GM23338 (cell line): ENCODE measurements around the gene RIMS1. TPM values are rescaled to one million over a fixed set of nuclear protein-coding genes. Genes with fewer than 3 reads are reported as not detected.

ENCODE experiments used
- ATAC-seq: fragments of 200-7000 bp; cut with Tn5 transposase; 3 replicates; pipeline ENCODE4 v1.9.1; 2020
- DNase-seq: peaks from one replicate; pipeline ENCODE4 v3.0.0-alpha.2; 2015; ENCODE audit warnings: low spot score
- H2AFZ ChIP-seq: fragments of 200-600 bp; sonication (generic); 2 replicates; pipeline ENCODE4 v1.8.0; 2016; ENCODE audit warnings: antibody characterized with exemption, mild to moderate bottlenecking, moderate library complexity
- H3F3A ChIP-seq: fragments of 200-600 bp; sonication (generic); replicated peaks from 2 replicates; pipeline ENCODE4 v1.8.0; 2017; ENCODE audit warnings: antibody characterized with exemption, mixed run types, low read depth
- H3K27ac ChIP-seq: fragments of 200-600 bp; sonication (generic); 2 replicates; pipeline ENCODE4 v1.6.1; 2016; ENCODE audit warnings: low read depth
- H3K27me3 ChIP-seq: fragments of 200-600 bp; sonication (generic); 2 replicates; pipeline ENCODE4 v1.8.0; 2016; ENCODE audit warnings: mild to moderate bottlenecking, mixed run types, moderate library complexity; ENCODE audit not compliant: insufficient read depth
- H3K36me3 ChIP-seq: fragments of 200-600 bp; sonication (generic); 2 replicates; pipeline ENCODE4 v1.8.0; 2016; ENCODE audit warnings: mild to moderate bottlenecking; ENCODE audit not compliant: insufficient read depth
- H3K4me1 ChIP-seq: fragments of 200-600 bp; sonication (generic); 2 replicates; pipeline ENCODE4 v1.8.0; 2016; ENCODE audit warnings: mild to moderate bottlenecking, moderate library complexity; ENCODE audit not compliant: insufficient read depth
- H3K4me2 ChIP-seq: fragments of 200-600 bp; sonication (generic); 2 replicates; pipeline ENCODE4 v1.7.1; 2017; ENCODE audit warnings: mixed run types
- H3K4me3 ChIP-seq: fragments of 200-600 bp; sonication (generic); 2 replicates; pipeline ENCODE4 v1.6.1; 2016; ENCODE audit warnings: mixed run types
- H3K79me2 ChIP-seq: fragments of 200-600 bp; sonication (generic); replicated peaks from 2 replicates; pipeline ENCODE4 v1.8.0; 2017; ENCODE audit warnings: mild to moderate bottlenecking; ENCODE audit not compliant: insufficient read depth
- H3K9me2 ChIP-seq: fragments of 200-600 bp; sonication (generic); 2 replicates; pipeline ENCODE4 v1.8.0; 2017; ENCODE audit not compliant: insufficient read depth
- H4K20me1 ChIP-seq: fragments of 200-600 bp; sonication (generic); replicated peaks from 2 replicates; pipeline ENCODE4 v1.8.0; 2017; ENCODE audit warnings: mild to moderate bottlenecking; ENCODE audit not compliant: insufficient read depth
- H3K27ac Mint-ChIP-seq: 2 replicates; pipeline ENCODE4 v1.8.0; 2020; ENCODE audit warnings: inconsistent platforms, mild to moderate bottlenecking, moderate library complexity, mixed read lengths
- H3K27me3 Mint-ChIP-seq: 3 replicates; pipeline ENCODE4 v1.8.0; 2022; ENCODE audit warnings: low read depth, mild to moderate bottlenecking, moderate library complexity, mixed read lengths, inconsistent platforms; ENCODE audit not compliant: insufficient read depth, poor library complexity
- H3K36me3 Mint-ChIP-seq: 3 replicates; pipeline ENCODE4 v1.8.0; 2021; ENCODE audit warnings: low read depth, mild to moderate bottlenecking, inconsistent platforms, moderate library complexity, mixed read lengths
- H3K4me1 Mint-ChIP-seq: 3 replicates; pipeline ENCODE4 v1.8.0; 2020; ENCODE audit warnings: mild to moderate bottlenecking, inconsistent platforms, mixed read lengths
- H3K4me3 Mint-ChIP-seq: 3 replicates; pipeline ENCODE4 v1.8.0; 2021; ENCODE audit warnings: moderate library complexity, mild to moderate bottlenecking, inconsistent platforms, mixed read lengths
- H3K9me3 Mint-ChIP-seq: 3 replicates; pipeline ENCODE4 v1.8.0; 2020; ENCODE audit warnings: moderate library complexity, mild to moderate bottlenecking, inconsistent platforms, mixed read lengths
- CREB1 ChIP-seq: fragments of 250-450 bp; sonication (Bioruptor Pico); IDR thresholded peaks from 2 replicates; pipeline ENCODE4 v1.5.0; 2020; ENCODE audit warnings: low read depth, mild to moderate bottlenecking, moderate library complexity
- CTCF ChIP-seq, 2 experiments: fragments of 200-600 bp in 1 of 2; sonication (generic) in 1 of 2; conservative IDR thresholded peaks; 2 replicates each; pipeline versions ENCODE4 v1.5.1 to v1.6.1; 2016 to 2017; ENCODE audit warnings: antibody characterized with exemption in 2 of 2, low read depth in 2 of 2, mild to moderate bottlenecking in 2 of 2, moderate library complexity in 1 of 2
- ETS1 ChIP-seq: IDR thresholded peaks from 2 replicates; pipeline ENCODE4 v1.6.1; 2016; ENCODE audit warnings: antibody characterized with exemption
- EZH2 ChIP-seq: fragments of 200-600 bp; sonication (generic); IDR thresholded peaks from one replicate; pipeline ENCODE4 v1.8.0; 2017; ENCODE audit warnings: antibody characterized with exemption, mild to moderate bottlenecking, low read depth; ENCODE audit not compliant: unreplicated experiment
- NANOG ChIP-seq: IDR thresholded peaks from 2 replicates; pipeline ENCODE4 v1.6.1; 2016; ENCODE audit warnings: antibody characterized with exemption, borderline replicate concordance
- POLR2AphosphoS5 ChIP-seq: IDR thresholded peaks from 2 replicates; pipeline ENCODE4 v1.6.1; 2016; ENCODE audit warnings: antibody characterized with exemption, low read depth
- STAT1 ChIP-seq: IDR thresholded peaks from one replicate; pipeline ENCODE4 v1.6.1; 2016; ENCODE audit warnings: antibody characterized with exemption; ENCODE audit not compliant: unreplicated experiment
- ZNF114 ChIP-seq: fragments of 250-450 bp; sonication (Bioruptor Pico); IDR thresholded peaks from 2 replicates; pipeline ENCODE4 v1.5.0; 2020; ENCODE audit warnings: mild to moderate bottlenecking, moderate library complexity
- ZNF331 ChIP-seq: fragments of 250-450 bp; sonication (Bioruptor Pico); IDR thresholded peaks from 2 replicates; pipeline ENCODE4 v1.5.0; 2020; ENCODE audit warnings: low read depth, mild to moderate bottlenecking, moderate library complexity
- ZNF462 ChIP-seq: fragments of 250-450 bp; sonication (Bioruptor Pico); IDR thresholded peaks from 2 replicates; pipeline ENCODE4 v1.5.0; 2020; ENCODE audit warnings: mild to moderate bottlenecking, moderate library complexity
- polyA plus RNA-seq: library from polyadenylated mRNA; unstranded; fragments of >200 nt; fragmentation: Nextera tagmentation; extraction: Ambion mirVana; gene quantifications from 2 replicates; pipeline ENCODE4 v1.2.1, GENCODE V29; 2016
- total RNA-seq: library from RNA; depleted of rRNA; stranded (reverse); fragments of >200 nt; shearing (Covaris generic); gene quantifications from 2 replicates; pipeline ENCODE4 v1.2.3, GENCODE V29; 2014

Gene RIMS1
- total and polyA plus RNA-seq, 2 experiments from 2014 or later: 0.89 to 4.0 TPM

- H3K4me1 ChIP-seq: no peaks in the 10 kb centered on the region
- no peaks in the 10 kb centered on the region for H3K79me2 ChIP-seq
- Mint-ChIP-seq H3K27ac (no peak overlapping the region), H3K4me1 (peaks cover 4% of the 10 kb centered on the region; the same call in 2 of the 3 replicates), H3K36me3 (peaks cover 13% of the 10 kb centered on the region; the same call in 2 of the 3 replicates), H3K27me3 (no peaks in the 10 kb centered on the region), H3K4me3 (no peak overlapping the region), H3K9me3 (peaks cover 8% of the 10 kb centered on the region)
- H3K4me3 ChIP-seq: no peak overlapping the region
- no peaks in the 10 kb centered on the region for H4K20me1 ChIP-seq
- DNase-seq (peak; percentile 33), ATAC-seq (no peak)
- no peak overlapping the region for H3K27ac ChIP-seq
- H2AFZ ChIP-seq: no peak overlapping the region
- H3K36me3 ChIP-seq: no peaks in the 10 kb centered on the region
- no peak overlapping the region for H3K4me2 ChIP-seq
- no peaks in the 10 kb centered on the region for H3F3A ChIP-seq
- H3K9me2 ChIP-seq: no peaks in the 10 kb centered on the region
- TF ChIP-seq STAT1 (no peak), CTCF (conservative IDR thresholded peaks at IDR 0.05; ENCODE audit: low read depth in 2 of 2) (peak; percentile 50 to 51)
- H3K27me3 ChIP-seq: no peaks in the 10 kb centered on the region
Observed at GRCh38 chr6:72140795-72141194, 254.4 kb downstream of the RIMS1 start.

- no peak overlapping the region for H2AFZ ChIP-seq
- no peaks in the 10 kb centered on the region for H3F3A ChIP-seq
- ATAC-seq (no peak), DNase-seq (no peak)
- no peak overlapping the region for H3K4me3 ChIP-seq
- peaks cover 64% of the 10 kb centered on the region for H3K36me3 Mint-ChIP-seq
- no peak overlapping the region for H3K4me2 ChIP-seq
- peaks cover 69% of the 10 kb centered on the region for H3K9me3 Mint-ChIP-seq
- peaks cover 3% of the 10 kb centered on the region for H3K27me3 Mint-ChIP-seq
- no peaks in the 10 kb centered on the region for H4K20me1 ChIP-seq
- peaks cover 6% of the 10 kb centered on the region; the same call in 1 of the 3 replicates for H3K4me1 Mint-ChIP-seq
- no peaks in the 10 kb centered on the region for H3K27me3 ChIP-seq
- 0 out of 2 replicates have a peak, but pooled peaks cover 4% of the 10 kb centered on the region for H3K9me2 ChIP-seq
- H3K27ac Mint-ChIP-seq: no peak overlapping the region
- H3K4me3 Mint-ChIP-seq: no peak overlapping the region
- H3K4me1 ChIP-seq: no peaks in the 10 kb centered on the region
- no peak overlapping the region for H3K27ac ChIP-seq
- H3K79me2 ChIP-seq: no peaks in the 10 kb centered on the region
- H3K36me3 ChIP-seq: peaks cover 22% of the 10 kb centered on the region
- TF ChIP-seq ZNF114 (CRISPR knock-in tag) (no peak), EZH2 (no peak), POLR2AphosphoS5 (no peak), NANOG (no peak), STAT1 (no peak), ETS1 (no peak), ZNF331 (CRISPR knock-in tag) (no peak), CREB1 (CRISPR knock-in tag) (no peak), ZNF462 (CRISPR knock-in tag) (no peak)
Observed at GRCh38 chr6:72149715-72150114, 263.4 kb downstream of the RIMS1 start.
